ENCODE measurements around the gene FN1.

The FN1 gene

DNA sequence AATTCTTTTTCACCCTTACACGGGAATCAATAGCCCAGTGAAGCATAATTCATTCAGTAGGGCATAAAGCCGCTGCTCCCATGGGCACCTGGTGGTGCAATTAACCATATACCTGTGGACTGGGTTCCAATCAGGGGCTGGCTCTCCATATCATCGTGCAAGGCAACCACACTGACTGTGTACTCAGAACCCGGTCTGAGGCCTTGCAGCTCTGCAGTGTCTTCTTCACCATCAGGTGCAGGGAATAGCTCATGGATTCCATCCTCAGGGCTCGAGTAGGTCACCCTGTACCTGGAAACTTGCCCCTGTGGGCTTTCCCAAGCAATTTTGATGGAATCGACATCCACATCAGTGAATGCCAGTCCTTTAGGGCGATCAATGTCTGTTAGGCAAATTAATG, 55.2 kb downstream of the FN1 start:
- no peak for DNase-seq

GRCh38 chr2:215379948-215380347, 55.9 kb downstream of the FN1 start:
- DNase-seq: no peak

GRCh38 chr2:215379039-215379438, 56.8 kb downstream of the FN1 start:
- DNase-seq: no peak

- DNase-seq: no peak
Measured at GRCh38 chr2:215378045-215378444, 57.8 kb downstream of the FN1 start.

DNA sequence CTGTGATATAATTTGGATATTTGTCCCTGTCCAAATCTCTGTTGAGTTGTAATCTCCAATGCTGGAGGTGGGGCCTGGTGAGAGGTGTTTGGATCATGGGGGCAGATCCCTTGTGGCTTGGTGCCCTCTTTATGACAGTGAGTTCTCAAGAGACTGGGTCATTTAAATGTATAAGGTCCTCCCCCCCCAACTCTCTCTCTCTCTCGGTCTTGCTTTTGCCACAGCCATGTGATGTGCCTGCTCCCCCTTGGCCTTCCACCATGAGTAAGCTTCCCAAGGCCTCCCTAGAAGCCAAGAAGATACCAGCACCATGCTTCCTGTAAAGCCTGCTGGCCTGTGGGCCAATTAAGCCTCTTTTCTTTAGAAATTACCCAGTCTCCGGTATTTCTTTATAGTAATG, 58.6 kb downstream of the FN1 start:
- DNase-seq: no peak

GRCh38 chr2:215376103-215376780, 59.6 kb downstream of the FN1 start:
- no peak for DNase-seq

DNA sequence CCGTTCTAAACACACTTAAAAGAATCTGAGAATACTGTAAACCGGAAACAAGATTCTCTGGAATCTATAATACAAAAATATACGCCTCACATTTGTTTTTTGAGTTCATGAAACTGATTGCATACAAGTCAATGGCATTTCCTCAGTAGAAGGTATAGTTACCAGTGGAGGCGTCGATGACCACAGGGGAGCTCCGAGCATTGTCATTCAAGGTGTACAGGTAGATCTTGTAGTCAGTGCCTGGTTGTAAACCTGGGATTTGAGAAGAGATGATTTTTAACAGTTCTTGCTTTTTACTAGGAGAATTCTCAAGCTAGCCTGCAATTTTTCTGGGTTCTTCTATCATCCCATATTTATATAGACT, 60.4 kb downstream of the FN1 start:
- DNase-seq: no peak

DNA sequence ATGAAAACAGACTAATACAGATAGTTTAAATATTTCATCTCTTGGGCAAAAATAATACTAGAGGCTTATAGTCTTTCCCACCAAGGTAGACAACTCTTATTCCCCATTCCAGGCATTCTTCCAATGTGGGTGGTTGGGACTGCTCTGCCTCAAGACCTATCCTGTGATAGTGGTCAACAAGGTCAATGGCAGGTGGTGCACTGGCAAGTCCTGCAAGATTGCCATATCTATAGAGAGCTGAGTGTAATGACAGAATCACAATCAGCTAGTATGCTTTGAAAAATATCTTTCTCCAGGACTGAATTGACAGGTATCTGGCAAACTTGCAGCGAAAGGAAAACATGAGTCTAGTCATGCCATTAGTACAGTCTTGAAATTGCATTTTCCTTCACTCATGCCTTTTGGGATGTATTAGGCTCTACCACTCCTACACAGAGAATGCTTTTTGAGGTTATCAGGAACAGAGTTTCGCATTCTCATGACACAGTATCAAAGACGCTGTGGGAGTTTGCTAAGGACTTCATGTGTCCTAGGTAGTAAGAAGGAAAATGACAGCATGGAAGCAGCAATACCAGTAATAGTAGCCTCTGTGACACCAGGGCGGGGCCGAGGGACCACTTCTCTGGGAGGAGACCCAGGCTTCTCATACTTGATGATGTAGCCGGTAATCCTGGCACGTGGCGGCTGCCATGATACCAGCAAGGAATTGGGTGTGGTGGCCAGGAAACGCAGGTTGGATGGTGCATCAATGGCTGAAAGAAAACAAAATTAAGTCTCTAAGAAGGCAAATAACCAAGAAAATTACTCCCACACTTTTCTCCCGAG, 61.0 kb downstream of the FN1 start:
- DNase-seq: no peak

- no peak for DNase-seq
Measured at GRCh38 chr2:215374002-215374401, 61.9 kb downstream of the FN1 start.

DNA sequence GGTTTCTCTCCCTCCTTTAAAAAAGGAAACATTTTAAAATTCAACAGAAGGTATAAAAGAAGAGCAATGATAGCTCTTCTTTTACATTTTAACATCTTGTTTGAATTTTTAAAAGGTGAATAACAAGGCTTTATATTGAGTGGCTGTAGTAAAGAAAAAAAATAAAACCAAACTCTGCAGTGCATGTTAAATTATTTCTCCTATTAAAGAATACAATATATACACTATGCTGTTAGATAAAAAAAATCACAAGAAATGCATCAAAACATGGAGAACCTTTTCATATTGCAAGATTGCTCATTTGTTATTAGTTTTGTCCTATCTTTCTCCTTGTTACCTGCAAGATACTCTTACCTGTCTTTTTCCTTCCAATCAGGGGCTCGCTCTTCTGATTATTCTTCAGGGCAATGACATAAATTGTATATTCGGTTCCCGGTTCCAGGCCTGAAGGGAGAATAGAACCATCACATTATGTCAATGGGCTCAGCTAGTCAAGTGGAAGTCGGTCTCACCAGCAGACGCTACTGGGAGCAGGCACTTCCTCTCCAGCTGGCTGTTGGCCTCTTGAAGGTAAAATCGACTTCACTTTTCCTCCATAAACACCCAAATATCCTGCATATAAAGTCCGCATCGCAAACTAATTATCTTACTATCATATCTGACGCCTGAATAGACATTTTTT, 62.8 kb downstream of the FN1 start:
- no peak for DNase-seq

DNA sequence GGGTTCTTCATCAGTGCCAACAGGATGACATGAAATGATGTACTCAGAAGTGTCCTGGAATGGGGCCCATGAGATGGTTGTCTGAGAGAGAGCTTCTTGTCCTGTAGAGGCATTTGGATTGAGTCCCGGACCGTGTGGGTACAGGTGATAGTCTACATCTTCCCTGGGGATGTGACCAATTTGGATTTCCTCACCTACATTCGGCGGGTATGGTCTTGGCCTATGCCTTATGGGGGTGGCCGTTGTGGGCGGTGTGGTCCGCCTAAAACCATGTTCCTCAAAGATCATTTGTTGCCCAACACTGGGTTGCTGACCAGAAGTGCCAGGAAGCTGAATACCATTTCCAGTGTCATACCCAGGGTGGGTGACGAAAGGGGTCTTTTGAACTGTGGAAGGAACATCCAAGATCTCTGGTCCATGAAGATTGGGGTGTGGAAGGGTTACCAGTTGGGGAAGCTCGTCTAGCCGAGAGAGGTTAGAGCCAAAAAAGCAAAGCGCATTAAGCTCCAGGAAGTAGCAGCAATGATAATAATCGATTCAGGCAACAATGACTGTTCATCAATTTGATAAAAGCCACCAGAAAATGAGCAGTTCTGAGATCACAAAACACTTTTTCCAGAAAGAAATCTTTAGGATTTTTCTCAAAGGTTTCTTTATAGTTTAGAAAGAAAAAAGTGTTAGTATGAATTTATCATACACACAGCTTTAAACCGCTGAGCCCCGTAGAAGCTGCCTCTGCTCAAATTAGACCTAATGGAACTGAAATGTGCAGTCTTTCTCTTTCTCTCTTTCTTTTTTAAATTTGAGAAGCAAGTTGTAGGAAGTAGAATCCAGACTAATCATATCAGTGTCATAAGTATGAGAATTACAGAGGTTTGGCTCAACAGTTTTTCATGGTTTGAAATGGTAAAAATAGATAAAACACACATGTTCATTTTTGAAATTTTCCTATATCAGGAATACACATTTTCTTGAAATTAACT, 63.7 kb downstream of the FN1 start:
- no peak for DNase-seq

- no peak for DNase-seq
Measured at GRCh38 chr2:215370112-215370965, 65.5 kb downstream of the FN1 start.

GRCh38 chr2:215369181-215369760, 66.6 kb downstream of the FN1 start:
- DNase-seq: no peak

DNA sequence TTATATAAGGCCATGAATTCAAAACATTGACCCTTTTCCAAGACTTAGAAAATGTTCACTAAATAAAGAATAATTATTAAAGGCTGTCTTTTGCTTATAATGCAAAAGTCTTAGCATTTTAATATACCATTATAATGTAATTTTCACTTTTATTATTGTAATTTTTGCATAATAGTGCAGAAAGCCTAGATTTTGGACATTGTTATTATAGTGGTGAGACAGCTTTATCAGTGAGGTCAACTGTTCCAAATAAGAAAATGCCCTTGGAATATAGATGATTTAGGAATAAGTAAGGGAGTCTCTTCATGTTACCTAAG, 67.4 kb downstream of the FN1 start:
- DNase-seq: no peak

DNA sequence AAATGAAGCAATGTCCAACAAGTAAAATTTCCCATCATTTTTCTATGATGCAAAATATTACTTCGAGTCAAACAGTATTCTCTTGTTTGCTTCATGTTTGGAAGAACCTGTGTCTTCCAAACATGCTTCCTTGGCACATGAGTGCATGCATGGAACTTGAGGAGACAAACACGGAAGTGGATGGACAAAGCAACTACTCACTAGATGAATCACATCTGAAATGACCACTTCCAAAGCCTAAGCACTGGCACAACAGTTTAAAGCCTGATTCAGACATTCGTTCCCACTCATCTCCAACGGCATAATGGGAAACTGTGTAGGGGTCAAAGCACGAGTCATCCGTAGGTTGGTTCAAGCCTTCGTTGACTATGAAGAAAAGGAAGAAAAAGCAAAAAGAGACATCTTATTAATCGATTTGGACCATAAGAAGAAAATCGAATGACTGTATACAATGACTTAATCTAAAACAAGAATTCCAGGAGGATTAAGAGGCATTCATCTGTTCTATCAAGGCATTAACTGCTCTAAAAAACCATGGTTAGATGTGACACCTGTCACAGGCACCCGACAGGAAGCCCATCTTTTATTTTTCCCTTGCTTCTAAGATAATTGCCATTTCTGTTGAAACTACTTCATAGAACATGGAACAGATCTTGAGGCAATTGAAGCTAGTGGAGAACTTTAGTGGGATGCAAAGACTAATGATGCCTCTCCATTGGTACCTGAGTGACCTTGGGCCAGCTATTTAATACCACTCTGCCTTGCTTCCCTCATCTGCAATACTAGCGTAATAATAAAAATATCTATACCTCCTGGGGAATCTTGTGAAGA, 68.0 kb downstream of the FN1 start:
- no peak for DNase-seq

DNA sequence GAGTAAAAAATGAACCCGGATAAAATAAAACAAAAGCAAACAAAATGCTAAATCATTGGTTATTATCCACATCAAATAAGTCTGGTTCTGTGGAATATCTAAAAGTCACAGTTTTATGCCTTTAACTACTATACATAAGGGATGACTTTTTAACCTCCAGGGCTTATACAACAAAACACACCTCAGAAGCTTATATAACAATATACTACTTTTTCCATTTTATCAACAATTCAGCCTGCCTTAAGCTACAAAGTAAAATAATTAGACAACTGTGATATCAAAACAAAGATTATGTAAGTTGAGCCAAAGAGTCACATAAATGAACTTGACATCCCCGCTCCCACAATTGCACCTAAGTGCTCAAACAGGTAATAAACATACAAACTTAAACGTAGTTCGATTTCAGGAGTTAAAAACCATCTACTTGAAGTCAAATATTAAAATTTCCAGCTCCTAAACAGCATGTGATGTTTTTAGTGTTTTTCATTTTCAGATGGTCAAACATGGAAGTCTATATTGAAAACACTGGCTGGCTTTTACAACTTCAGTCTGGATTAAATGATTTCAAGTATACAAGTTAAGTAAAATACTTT, 69.3 kb downstream of the FN1 start:
- DNase-seq: no peak

DNA sequence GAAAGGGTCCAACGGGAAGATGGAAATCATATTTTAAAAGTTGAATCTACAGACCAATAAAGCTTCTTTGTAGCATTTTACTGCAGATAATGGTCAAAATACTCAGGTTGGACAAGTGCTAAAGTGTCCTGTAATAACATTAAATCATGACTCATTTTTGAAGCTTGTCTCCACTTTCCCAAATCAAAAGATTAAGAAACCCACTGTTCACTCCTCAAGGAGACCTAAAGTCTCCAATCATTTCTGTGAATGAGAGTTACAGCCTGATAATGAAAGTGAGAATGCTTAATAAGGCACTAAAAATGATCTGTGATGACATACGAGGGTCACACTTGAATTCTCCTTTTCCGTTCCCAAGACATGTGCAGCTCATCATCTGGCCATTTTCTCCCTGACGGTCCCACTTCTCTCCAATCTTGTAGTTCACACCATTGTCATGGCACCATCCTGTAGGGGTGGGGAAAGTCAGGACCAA, 70.6 kb downstream of the FN1 start:
- DNase-seq: no peak

DNA sequence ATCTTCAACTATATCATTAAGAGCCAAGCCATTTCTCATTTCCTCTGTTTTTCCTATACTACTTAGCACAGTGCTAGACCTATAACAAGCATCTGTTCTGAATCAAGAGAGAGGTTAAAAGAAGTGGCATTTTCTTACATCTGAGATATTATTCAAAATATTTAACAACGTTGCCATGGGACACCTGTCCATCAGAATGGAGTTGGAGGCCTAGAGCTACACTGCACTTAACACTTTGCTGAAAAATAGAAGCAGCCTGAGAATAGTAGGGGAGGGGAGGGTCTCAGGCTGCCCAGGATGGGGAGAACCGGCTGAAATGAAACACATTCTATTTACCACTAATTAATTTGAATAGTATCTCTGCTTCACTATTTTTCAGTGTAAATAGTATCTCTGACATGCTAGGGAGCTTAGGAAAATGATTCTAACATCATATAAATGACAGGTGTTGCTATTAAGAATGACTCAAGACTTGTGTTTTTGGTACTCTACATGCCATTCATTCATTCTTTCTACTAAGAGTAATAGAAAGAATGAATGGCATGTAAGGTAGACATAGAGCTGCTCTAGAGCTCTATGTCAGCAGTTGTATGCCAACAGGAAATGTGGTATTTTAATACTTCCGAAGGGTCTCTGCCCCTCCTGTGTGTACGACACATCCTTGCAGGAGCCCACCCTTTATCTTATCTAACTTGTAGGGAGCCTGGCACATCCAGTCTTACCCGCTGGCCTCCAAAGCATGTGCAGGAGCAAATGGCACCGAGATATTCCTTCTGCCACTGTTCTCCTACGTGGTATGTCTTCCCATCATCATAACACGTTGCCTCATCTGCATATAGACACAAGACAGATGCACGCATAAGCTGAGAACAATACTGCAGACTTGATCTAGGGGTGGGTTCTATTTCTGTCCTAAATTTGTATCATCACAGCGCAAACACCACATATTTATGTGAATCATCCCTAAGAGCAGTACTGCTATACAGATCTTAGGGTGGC, 71.4 kb downstream of the FN1 start:
- no peak for DNase-seq

All from NCI-H1417 treated with DMSO at 0.1 percent for 48 hours (cell line).